Nucleus accumbens (tissue), 56 donors: Measurements from ENCODE around the gene MAGEA1.
"Not testable (repeated sequence)": the region's sequence is repeated elsewhere in the genome, so short reads cannot be mapped to it uniquely, and the experiment has no call there.

Experiments used
- DNase-seq, 56 donors: peaks; one replicate each; lab custom pipeline; 2025; lab: John Stamatoyannopoulos, UW

MAGEA1 gene, protein sequence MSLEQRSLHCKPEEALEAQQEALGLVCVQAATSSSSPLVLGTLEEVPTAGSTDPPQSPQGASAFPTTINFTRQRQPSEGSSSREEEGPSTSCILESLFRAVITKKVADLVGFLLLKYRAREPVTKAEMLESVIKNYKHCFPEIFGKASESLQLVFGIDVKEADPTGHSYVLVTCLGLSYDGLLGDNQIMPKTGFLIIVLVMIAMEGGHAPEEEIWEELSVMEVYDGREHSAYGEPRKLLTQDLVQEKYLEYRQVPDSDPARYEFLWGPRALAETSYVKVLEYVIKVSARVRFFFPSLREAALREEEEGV

DNA sequence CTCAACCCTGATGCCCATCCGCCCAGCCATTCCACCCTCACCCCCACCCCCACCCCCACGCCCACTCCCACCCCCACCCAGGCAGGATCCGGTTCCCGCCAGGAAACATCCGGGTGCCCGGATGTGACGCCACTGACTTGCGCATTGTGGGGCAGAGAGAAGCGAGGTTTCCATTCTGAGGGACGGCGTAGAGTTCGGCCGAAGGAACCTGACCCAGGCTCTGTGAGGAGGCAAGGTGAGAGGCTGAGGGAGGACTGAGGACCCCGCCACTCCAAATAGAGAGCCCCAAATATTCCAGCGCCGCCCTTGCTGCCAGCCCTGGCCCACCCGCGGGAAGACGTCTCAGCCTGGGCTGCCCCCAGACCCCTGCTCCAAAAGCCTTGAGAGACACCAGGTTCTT is at the start of gene MAGEA1:
MAGEA1 (plus strand) TSS at position 154 of the 400 bp plus-strand sequence. CDS start 3,106 bp downstream, outside the sequence.
- DNase-seq = no peak

DNA sequence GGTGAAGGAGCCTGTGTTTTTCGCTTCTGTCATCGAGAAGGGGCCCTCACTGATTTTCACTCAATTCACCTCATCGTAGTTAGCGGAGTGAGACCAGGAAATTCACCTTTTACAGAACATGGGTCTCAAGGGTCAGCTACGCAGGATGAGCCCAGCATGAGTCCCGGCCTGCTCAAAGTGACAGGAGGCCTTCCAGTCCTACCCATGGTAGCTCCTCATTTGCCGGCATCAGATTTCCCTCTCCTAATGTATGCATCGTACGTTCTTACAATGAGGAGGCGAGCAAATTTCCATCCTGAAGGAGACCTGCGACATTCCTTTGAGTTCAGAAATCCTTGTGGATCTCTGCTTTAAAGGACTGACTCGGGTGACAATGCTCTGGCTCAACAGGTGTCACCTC is 46.2 kb upstream of the MAGEA1 start:
- DNase-seq = not testable (repeated sequence)

DNA sequence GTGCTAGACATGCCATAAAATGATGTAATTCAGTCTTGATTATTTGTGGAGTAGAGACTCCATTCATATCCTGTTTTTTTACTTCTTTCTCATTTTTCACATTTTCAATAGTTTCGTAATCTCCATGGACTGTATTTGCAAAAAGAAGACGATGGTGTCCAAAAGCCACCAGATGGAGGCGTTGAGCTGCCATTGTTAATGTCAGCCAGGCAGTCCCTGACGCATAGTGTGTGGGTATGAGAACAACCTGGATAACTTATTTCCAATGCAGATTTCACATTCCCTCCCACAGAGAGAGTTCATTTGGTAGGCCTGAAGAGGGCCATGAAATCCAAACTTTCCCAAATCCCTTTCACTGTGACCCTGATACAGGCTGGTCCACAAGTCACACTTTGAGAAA is 40.0 kb upstream of the MAGEA1 start:
- DNase-seq = not testable (repeated sequence)

DNA sequence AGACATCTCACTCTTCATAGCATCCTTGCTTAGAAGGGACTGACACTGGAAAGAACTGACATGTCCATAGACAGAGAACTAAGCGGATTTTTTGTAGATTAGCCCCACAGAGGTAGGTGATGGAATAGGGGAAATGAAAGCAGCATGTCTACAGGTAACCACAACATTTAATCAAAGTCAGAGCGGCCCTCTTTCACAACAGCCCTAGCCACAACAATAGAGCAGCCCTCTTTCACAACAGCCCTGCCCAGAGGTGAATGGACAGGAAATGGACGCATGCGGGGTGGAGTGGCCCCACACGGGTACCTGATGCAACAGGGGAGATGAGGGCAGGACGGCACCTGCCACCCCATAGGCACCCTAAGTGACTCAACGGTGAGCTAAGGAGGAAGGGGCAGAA is 32.8 kb upstream of the MAGEA1 start:
- DNase-seq = not testable (repeated sequence)

DNA sequence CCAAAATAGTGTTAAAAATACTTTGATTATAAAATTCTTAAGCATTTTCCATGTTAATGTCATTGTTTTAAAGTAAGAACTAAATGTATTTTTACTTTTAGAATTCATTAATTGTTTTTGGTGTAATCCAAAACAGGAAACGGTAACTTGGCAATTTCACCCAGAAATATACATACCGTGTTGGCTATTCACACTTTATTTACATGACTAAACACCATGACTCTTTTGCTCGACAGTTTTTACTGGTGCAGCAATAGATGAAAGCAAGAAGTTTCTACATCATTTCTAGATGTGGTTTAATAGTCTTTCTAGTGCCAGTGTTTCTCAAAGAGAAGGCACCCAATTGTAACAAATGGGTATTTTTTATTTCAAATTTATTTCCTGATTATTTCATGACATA is 25.6 kb upstream of the MAGEA1 start:
- DNase-seq = no peak

DNA sequence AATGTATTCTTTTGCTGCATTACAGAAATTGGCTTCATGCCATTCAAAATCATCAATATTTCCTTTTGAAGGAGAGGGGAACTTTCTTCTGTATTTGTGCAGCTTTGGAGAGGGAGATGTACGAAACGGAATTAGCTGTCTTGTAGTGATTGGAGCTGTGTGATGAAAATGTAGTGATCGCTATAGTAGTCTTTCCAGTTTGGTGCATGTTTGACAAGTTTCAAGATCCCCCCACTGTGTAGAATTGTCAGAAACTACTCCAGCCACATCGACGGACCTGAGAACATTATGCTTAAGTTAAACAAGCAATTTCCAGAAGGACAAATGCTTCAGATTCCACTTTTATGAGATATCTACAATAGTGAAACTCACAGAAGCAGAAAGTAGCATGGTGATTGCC is 21.6 kb upstream of the MAGEA1 start:
- no peak for DNase-seq

DNA sequence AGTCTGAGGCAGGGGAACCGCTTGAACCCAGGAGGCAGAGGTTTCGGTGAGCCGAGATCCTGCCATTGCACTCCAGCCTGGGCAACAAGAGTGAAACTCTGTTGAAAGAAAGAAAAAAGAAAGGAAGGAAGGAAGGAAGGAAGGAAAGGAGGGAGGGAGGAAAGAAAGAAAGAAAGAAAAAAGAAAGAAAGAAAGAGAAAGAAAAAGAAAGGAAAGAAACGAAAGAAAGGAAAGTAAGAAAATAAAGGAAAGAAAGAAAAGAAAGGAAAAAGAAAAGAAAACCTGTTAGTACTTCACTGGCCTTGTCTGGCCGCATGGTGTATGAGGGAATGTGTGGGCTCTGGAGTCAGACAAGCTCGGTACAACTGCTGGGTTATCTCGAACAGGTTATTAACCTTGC is 20.8 kb upstream of the MAGEA1 start:
- no peak for DNase-seq

DNA sequence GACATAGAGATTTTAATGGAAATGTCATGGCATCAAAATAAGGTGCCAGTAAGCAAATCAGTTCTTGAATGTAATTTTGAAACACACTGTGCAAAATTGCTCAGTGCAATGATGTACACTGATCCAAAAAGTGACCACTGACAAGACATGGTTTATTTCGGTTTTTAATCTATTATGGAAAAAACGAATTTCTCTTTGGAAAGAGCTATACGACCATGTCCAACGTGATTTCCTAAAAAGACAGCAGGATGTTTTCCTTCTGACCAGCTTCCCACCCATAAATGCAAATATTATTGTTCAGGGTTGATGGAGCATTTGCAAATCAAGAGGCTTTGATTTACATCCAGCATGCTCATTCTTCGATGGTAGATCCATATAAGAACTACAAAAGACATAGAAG is 17.1 kb upstream of the MAGEA1 start:
- no peak for DNase-seq

DNA sequence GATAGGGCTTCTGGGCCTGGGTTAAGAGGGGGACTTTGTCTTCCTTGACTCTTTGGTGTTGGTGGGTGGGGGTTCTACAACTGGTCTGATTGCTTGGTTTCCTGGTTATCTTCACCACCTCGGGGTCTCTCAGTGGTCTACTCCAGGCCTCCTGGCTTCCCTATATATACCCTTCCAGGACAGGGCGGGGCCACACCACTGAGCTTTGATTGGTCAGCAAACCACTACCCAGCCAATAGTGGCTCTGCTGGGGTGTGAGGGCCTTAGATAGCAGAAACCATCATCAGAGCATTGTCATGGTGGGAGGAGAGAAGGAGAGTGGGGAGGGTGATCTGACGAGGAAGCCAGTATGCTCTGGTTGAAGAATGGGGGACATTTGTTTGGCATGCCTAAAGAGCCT is 14.4 kb upstream of the MAGEA1 start:
- no peak for DNase-seq

DNA sequence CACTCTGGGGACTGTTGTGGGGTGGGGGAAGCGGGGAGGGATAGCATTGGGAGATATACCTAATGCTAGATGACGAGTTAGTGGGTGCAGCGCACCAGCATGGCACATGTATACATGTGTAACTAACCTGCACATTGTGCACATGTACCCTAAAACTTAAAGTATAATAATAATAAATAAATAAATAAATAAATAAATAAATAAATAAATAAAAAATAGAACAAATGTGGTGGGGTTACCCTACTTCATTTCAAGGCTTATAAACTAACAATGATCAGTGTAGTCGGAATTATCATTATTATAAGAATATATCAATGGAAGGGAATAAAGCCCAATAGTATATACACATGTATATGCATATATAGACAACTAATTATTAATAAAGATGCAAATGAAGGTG is 10.7 kb upstream of the MAGEA1 start:
- not testable (repeated sequence) for DNase-seq

DNA sequence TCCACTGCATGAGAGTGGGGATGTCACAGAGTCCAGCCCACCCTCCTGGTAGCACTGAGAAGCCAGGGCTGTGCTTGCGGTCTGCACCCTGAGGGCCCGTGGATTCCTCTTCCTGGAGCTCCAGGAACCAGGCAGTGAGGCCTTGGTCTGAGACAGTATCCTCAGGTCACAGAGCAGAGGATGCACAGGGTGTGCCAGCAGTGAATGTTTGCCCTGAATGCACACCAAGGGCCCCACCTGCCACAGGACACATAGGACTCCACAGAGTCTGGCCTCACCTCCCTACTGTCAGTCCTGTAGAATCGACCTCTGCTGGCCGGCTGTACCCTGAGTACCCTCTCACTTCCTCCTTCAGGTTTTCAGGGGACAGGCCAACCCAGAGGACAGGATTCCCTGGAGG is 2.7 kb downstream of the MAGEA1 start:
- no peak for DNase-seq

DNA sequence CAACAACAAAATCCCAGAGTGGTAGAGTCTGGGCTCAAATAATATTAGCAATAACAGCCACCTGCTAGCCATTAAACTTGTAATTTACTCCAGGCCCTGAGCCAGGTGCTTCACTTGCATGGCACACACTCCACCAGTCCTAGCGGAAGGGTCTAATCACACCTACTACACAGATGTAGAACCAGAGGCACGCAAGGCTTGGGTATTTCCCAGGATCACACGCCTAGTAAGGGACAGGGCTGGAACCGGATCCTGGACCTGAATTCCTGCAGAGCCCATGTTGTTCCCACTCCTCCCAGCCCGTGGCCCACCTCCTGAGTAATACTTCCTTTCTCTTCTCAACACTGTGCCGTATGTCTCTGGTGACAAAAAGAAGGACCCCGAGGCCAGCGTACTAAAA is 5.7 kb downstream of the MAGEA1 start:
- DNase-seq = no peak

DNA sequence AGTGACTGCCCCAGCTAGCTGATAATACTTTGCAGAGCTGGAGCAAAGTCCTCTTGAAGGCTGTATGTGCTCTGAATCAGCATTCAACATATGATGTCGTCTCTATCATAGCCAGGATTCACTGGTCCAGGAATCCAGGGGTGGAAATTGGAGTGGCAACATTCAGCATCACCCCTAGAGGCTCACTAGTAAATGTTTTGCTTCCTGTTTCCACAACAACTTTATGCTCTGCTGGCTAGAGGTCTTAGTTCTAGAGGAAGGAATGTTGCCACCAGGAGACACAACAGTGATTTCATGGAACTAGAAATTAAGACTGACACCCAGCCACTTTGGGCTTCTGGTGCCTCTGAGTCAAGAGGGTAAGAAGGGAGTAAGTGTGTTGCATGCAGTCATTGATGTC is 11.3 kb downstream of the MAGEA1 start:
- no peak for DNase-seq

DNA sequence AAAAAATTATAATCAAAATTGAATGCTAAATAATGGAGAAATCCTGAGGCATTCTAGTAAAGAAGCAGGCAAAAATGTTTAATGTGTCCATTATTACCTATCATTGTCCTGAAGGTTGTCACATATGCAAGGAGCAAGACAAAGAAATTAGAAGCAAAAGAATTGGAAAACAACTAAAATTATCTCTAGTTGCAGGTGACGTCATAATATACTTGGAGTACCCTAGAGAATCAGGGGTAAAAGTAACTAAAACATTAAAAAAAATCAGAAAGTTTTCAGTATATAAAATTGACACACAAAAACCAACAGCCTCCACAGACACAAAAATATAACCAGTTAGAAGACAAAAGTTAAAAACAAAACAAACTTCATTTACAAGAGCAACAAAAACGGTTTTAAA is 21.4 kb downstream of the MAGEA1 start:
- DNase-seq = no peak

DNA sequence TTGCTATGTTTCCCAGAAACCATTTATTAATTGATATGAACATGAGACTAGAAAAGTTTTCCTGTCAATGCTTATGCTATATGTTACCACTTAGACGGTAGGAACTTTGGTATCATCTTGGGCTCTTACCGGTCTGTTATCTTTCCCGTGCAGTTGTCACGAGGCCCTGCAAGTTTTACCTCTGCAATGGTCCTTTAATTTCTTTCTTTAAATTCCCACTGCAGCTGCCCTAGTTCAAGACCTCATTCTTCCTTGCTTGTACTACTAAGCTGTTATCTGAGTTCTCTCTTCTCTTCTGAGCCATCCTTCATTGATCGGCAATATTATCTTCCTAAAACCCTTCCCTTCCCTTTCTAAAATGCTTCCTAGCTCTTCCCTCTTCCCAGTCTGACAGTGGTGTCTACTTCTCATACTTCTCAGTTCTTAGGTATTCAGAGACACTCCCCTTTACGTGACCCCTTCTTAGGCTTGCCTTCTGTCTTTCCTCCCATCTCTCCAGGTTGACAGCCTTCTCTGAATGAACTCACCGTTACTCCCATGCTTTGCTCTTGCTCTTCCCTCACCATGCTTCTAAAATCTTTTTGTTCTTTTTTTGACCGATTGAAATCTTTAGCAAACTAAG is 27.5 kb downstream of the MAGEA1 start:
- no peak for DNase-seq

DNA sequence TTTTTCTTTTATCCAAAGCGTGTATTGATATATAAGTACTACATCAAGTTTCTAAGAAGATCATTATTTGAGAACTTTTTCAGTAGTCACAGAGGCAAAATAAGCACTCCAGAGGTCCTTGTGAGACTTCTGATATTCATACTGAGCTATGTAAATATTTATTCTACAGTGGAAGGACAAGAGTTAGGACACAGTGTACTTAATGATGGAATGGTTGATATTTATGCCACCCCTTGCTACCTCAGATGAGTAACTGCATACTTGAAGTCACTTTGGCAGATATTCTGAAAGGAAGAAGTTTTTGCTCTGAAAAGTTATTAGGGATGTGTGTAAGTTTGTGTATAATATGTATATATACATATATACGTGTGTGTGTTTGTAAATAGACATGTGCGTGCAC is 30.3 kb downstream of the MAGEA1 start:
- DNase-seq = no peak

DNA sequence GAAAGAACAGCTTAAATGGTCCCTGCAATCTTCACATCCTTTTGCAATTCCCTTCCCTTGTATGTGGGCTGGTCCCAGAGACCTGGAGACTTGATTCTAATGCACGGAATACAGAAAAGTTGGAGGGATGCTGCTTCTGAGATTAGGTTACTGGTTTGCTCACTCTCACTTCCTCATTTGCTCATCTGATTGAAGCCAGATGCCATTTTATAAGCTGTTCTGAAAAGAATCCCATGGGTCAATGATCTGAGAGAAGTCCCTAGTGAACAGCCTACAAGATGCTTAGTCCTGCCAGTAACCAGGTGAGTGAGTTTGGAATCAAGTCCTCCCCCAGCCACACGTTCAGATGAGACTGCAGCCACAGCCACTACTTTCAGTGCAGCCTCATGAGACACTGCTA is 35.9 kb downstream of the MAGEA1 start:
- DNase-seq = no peak

DNA sequence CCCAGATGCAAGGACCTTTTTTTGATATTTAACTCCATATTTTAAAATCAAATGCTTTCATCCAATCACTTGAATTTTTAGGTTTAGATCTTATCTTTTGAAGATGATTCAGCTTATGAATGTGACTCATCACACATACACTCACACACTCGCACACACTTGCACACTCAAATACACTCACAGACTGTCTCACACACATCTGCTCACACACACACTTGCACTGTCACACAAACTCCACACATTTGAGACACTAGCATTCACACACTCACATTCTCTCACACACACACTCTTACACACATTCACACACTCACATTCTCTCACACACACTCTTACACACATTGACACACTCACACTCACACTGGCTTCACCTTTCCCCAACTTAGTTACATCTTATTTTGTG is 37.8 kb downstream of the MAGEA1 start:
- no peak for DNase-seq

DNA sequence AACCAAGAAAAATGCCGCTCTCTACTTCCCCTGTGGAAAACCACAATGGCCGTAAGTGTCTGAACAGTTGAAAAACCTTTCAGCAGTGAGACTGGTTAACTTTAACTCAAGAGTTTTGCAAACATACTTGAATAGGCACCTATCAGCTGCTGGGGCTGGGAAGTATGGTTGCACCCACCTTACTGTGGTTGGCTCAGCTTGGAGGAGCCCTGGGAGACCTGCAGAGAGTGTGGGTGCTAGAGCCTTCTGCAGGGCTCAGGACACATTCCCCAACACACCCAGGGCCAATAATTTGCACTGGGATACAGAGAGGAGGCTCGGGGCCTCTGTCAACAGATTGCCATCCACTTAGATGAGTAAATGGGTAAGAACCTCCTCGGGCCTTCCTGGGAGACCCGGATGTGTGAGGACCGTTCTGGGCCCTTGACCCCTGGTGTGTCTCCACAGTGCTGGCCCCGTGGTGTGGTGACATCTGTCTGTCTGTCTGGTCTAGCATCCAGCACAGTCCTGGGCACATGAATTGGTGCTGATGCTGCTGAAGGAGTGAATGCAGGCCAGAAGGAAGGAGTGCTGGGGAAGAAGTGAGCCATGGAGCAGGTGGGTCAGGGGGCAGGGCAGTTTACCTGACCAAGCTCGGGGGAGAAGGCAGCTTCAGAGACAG is 46.5 kb downstream of the MAGEA1 start:
- DNase-seq = no peak

DNA sequence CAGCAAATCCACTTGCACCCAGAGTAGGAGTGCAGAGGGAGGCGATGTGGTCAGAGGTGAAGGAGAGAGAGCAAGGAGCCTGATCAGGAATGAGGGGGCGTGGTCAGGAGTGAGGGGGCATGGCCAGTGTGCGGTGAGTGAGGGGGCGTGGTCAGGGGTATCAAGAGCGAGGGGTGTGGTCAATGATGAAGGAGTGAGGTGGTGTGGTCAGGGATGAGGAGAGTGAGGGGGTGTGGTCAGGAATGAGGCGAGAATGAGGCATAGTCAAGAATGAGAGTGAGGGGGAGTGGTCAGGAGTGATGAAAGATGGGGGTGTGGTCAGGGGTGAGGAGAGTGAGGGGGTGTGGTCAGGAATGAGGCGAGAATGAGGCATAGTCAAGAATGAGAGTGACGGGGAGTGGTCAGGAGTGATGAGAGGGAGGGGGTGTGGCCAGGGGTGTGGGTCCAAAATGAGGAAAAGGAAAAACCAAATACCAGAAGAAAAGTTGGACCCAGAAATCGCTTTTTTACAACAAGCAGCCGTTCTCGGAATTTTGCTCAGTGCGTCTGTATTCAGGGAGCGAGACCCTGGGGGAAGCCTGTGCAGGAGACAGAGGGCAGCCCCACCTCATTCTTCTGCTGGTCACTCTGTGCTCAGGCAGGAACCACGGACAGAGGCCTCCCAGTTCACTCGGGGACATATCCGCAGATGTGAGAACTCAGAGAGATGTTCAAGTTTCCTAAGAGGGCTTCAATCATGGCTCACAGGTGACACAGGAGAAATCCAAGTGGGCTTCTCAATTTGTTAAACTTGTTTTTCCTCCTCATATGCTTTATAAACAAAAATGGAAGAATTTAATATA is 47.5 kb downstream of the MAGEA1 start:
- no peak for DNase-seq
